Muscle layer of colon (tissue), 2 donors: ENCODE results near the gene CD80.

Source experiments
- H3K27ac ChIP-seq: one replicate; pipeline ENCODE4 v1.7.0; 2013; ENCODE audit warnings: low read depth, mild to moderate bottlenecking, low read length, moderate library complexity
- H3K27me3 ChIP-seq, 2 donors: one replicate each; pipeline ENCODE4 v1.7.0; 2013; ENCODE audit warnings: low read length in 2 of 2, mild to moderate bottlenecking in 2 of 2; ENCODE audit not compliant: insufficient read depth in 2 of 2, control insufficient read depth in 1 of 2
- H3K36me3 ChIP-seq: one replicate; pipeline ENCODE4 v1.7.0; 2013; ENCODE audit warnings: mild to moderate bottlenecking, low read length; ENCODE audit not compliant: insufficient read depth
- H3K4me1 ChIP-seq: one replicate; pipeline ENCODE4 v1.7.0; 2013; ENCODE audit warnings: mild to moderate bottlenecking, low read length; ENCODE audit not compliant: insufficient read depth
- H3K4me3 ChIP-seq, 2 donors: one replicate each; pipeline ENCODE4 v1.7.0; 2013; ENCODE audit warnings: low read length in 2 of 2, low read depth in 1 of 2, mild to moderate bottlenecking in 1 of 2, moderate library complexity in 1 of 2
- H3K9ac ChIP-seq: one replicate; pipeline ENCODE4 v1.7.0; 2013; ENCODE audit warnings: low read length
- H3K9me3 ChIP-seq: one replicate; pipeline ENCODE4 v1.7.0; 2013; ENCODE audit warnings: mild to moderate bottlenecking, low read length
- donor health status: abdominal sarcoma.
- donor health status: Adenocarcinoma of cecum.

The CD80 gene

GRCh38 chr3:119492128-119492527 is 67.3 kb downstream of the CD80 start:
- no peak overlapping the region for H3K9ac ChIP-seq
- no peak overlapping the region for H3K4me3 ChIP-seq
- H3K9me3 ChIP-seq, result no peaks in the 10 kb centered on the region
- no peaks in the 10 kb centered on the region for H3K27me3 ChIP-seq
- peaks cover 7% of the 10 kb centered on the region for H3K36me3 ChIP-seq
- H3K4me1 ChIP-seq, result no peaks in the 10 kb centered on the region
- H3K27ac ChIP-seq, result no peak overlapping the region

- Histone ChIP-seq H3K36me3 (peaks cover 20% of the 10 kb centered on the region), H3K4me1 (no peaks in the 10 kb centered on the region), H3K27me3 (no peaks in the 10 kb centered on the region), H3K4me3 (no peak overlapping the region), H3K9ac (no peak overlapping the region), H3K9me3 (no peaks in the 10 kb centered on the region), H3K27ac (no peak overlapping the region)
Measured at GRCh38 chr3:119490153-119490552, 69.3 kb downstream of the CD80 start.

- H3K27me3 ChIP-seq, result no peaks in the 10 kb centered on the region
- peaks cover 13% of the 10 kb centered on the region for H3K36me3 ChIP-seq
Measured at GRCh38 chr3:119485563-119485962, 73.9 kb downstream of the CD80 start.

GRCh38 chr3:119483101-119483500 is 76.3 kb downstream of the CD80 start:
- no peak overlapping the region for H3K9ac ChIP-seq
- H3K9me3 ChIP-seq, result no peaks in the 10 kb centered on the region
- no peaks in the 10 kb centered on the region for H3K27me3 ChIP-seq
- H3K27ac ChIP-seq, result no peak overlapping the region
- no peaks in the 10 kb centered on the region for H3K4me1 ChIP-seq
- peaks cover 16% of the 10 kb centered on the region for H3K36me3 ChIP-seq
- H3K4me3 ChIP-seq, result no peak overlapping the region

More at GRCh38 chr3:119485563-119485962, 73.9 kb downstream of the CD80 start:
- no peak overlapping the region for H3K9ac ChIP-seq
- H3K9me3 ChIP-seq, result no peaks in the 10 kb centered on the region
- H3K4me3 ChIP-seq, result no peak overlapping the region
- no peaks in the 10 kb centered on the region for H3K4me1 ChIP-seq
- H3K27ac ChIP-seq, result no peak overlapping the region

- Histone ChIP-seq H3K36me3 (peaks cover 17% of the 10 kb centered on the region), H3K4me1 (no peaks in the 10 kb centered on the region), H3K27me3 (no peaks in the 10 kb centered on the region), H3K9ac (no peak overlapping the region), H3K27ac (no peak overlapping the region), H3K4me3 (no peak overlapping the region), H3K9me3 (no peaks in the 10 kb centered on the region)
Measured at GRCh38 chr3:119481079-119481478, 78.3 kb downstream of the CD80 start.
